Adrenal gland (tissue), 5 donors: ENCODE data around the gene PRPF18.

Experiments
- CTCF ChIP-seq, 6 experiments: fragments of 450-650 bp in 4 of 6; fragments of 200-600 bp in 2 of 6; sonication (generic) in 1 of 6; IDR thresholded peaks; 1 replicate in 5 of 6; 2 replicates in 1 of 6; pipeline versions ENCODE4 v1.5.1 to v1.8.0; 2016 to 2021; ENCODE audit warnings: antibody characterized with exemption in 6 of 6, mild to moderate bottlenecking in 2 of 6, moderate library complexity in 1 of 6
- POLR2A ChIP-seq, 2 donors: fragments of 450-650 bp; IDR thresholded peaks; one replicate each; pipeline ENCODE4 v1.6.1; 2017; ENCODE audit warnings: antibody characterized with exemption in 2 of 2, mild to moderate bottlenecking in 2 of 2, moderate library complexity in 1 of 2
- donor health status: DM: no; HTN: no; CAD: no.

DNA sequence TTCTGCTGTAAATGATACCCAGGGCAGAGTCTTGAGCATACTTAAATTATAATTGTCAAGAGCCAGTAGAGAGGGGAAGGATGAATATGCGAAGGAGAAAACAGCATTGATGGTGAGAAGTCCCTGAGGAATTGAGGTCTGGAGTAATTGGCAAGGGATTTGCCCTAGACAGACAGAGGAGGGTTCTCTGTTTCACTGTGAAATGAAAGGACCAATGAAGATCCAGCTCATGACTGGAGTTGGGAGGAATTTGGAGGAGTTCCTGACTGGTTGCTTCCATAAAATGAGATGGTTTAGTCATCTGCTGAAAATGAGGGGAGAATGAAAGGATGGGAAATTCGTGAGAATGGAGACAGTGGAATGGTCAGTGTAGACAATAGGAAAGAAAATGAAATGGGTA is 6.8 kb downstream of the PRPF18 start:
- TF ChIP-seq POLR2A (IDR thresholded peaks at IDR 0.05) = no peak
- TF ChIP-seq CTCF (IDR thresholded peaks at IDR 0.05) = no peak
